Forelimb muscle (tissue), 1 donor: ENCODE measurements around the gene RIC8B. TPM values are rescaled to one million over a fixed set of nuclear protein-coding genes. Genes with fewer than 3 reads are reported as not detected.
A peak's percentile ranks its signal among the peaks of the same experiment; 100 is the strongest.

Source experiments
- DNase-seq: peaks from one replicate; pipeline ENCODE4 v3.0.0-alpha.2; 2013; ENCODE audit warnings: low read depth
- polyA plus RNA-seq: library from polyadenylated mRNA; unstranded; fragments of 120-200 nt; gene quantifications from one replicate; pipeline ENCODE4 v1.2.1, GENCODE V29; 2013; ENCODE audit not compliant: insufficient read length

Gene RIC8B
- polyA plus RNA-seq, 1 donor: 14.7 TPM

- DNase-seq: no peak
These were observed 26.8 kb downstream of the RIC8B start for GRCh38 chr12:106801167-106801708.

- no peak for DNase-seq
These were observed 27.5 kb downstream of the RIC8B start for GRCh38 chr12:106801830-106802533.

- no peak for DNase-seq
These were observed 30.2 kb downstream of the RIC8B start for GRCh38 chr12:106804668-106805067.

GRCh38 chr12:106814714-106815113, 40.2 kb downstream of the RIC8B start:
- no peak for DNase-seq

- DNase-seq: no peak
These were observed 41.3 kb downstream of the RIC8B start for GRCh38 chr12:106815741-106816140.

GRCh38 chr12:106816231-106816630, 41.7 kb downstream of the RIC8B start:
- DNase-seq: peak; percentile 9

GRCh38 chr12:106819991-106820390, 45.5 kb downstream of the RIC8B start:
- DNase-seq: no peak

GRCh38 chr12:106831699-106832098, 57.2 kb downstream of the RIC8B start:
- no peak for DNase-seq

- no peak for DNase-seq
These were observed 63.3 kb downstream of the RIC8B start for GRCh38 chr12:106837782-106838181.

- no peak for DNase-seq
These were observed 64.9 kb downstream of the RIC8B start for GRCh38 chr12:106839333-106839732.

- no peak for DNase-seq
These were observed 65.8 kb downstream of the RIC8B start for GRCh38 chr12:106840243-106840642.

- peak; percentile 40 for DNase-seq
These were observed 67.2 kb downstream of the RIC8B start for GRCh38 chr12:106841510-106842302.

- no peak for DNase-seq
These were observed 71.4 kb downstream of the RIC8B start for GRCh38 chr12:106845902-106846301.

- DNase-seq: no peak
These were observed 73.4 kb downstream of the RIC8B start for GRCh38 chr12:106847861-106848260.

GRCh38 chr12:106851306-106851705, 76.8 kb downstream of the RIC8B start:
- DNase-seq: no peak

- DNase-seq: no peak
These were observed 80.2 kb downstream of the RIC8B start for GRCh38 chr12:106854723-106855122.

GRCh38 chr12:106855221-106855758, 80.8 kb downstream of the RIC8B start:
- no peak for DNase-seq

GRCh38 chr12:106861984-106862916, 87.8 kb downstream of the RIC8B start:
- no peak for DNase-seq

GRCh38 chr12:106863189-106863588, 88.7 kb downstream of the RIC8B start:
- DNase-seq: no peak

- no peak for DNase-seq
These were observed 91.2 kb downstream of the RIC8B start for GRCh38 chr12:106865683-106866082.

GRCh38 chr12:106866426-106867080, 92.1 kb downstream of the RIC8B start:
- no peak for DNase-seq
